Liver (tissue), 9 donors: ENCODE data around the gene LMTK2. TPM values are rescaled to one million over a fixed set of nuclear protein-coding genes. Genes with fewer than 3 reads are reported as not detected.

Experiments used
- DNase-seq: peaks from one replicate; pipeline ENCODE4 v3.0.0-alpha.2; 2017; ENCODE audit warnings: low spot score
- H3K27ac ChIP-seq, 2 donors: one replicate each; pipeline ENCODE4 v1.7.0; 2013; ENCODE audit warnings: inconsistent platforms in 2 of 2, low read length in 2 of 2, control low read depth in 1 of 2, low read depth in 1 of 2, mild to moderate bottlenecking in 1 of 2
- H3K27me3 ChIP-seq, 4 donors: one replicate each; pipeline versions ENCODE4 v1.6.1 to v1.7.0; 2013; ENCODE audit warnings: low read length in 3 of 4, inconsistent platforms in 1 of 4, mild to moderate bottlenecking in 1 of 4, moderate library complexity in 1 of 4; ENCODE audit not compliant: control insufficient read depth in 4 of 4, insufficient read depth in 4 of 4
- H3K36me3 ChIP-seq, 4 donors: one replicate each; pipeline versions ENCODE4 v1.6.1 to v1.7.0; 2013; ENCODE audit warnings: low read length in 3 of 4, mild to moderate bottlenecking in 3 of 4, low read depth in 1 of 4, moderate library complexity in 1 of 4; ENCODE audit not compliant: control insufficient read depth in 4 of 4, insufficient read depth in 3 of 4
- H3K4me1 ChIP-seq, 4 donors: one replicate each; pipeline versions ENCODE4 v1.6.1 to v1.7.0; 2013; ENCODE audit warnings: low read length in 3 of 4, mild to moderate bottlenecking in 3 of 4, moderate library complexity in 1 of 4; ENCODE audit not compliant: control insufficient read depth in 4 of 4, insufficient read depth in 4 of 4
- H3K4me3 ChIP-seq, 3 donors: one replicate each; pipeline versions ENCODE4 v1.6.1 to v1.7.0; 2013; ENCODE audit warnings: low read length in 3 of 3, control low read depth in 1 of 3, low read depth in 1 of 3, mild to moderate bottlenecking in 1 of 3
- H3K9ac ChIP-seq, 2 donors: one replicate each; pipeline ENCODE4 v1.7.0; 2013; ENCODE audit warnings: low read length in 2 of 2, mild to moderate bottlenecking in 2 of 2, moderate library complexity in 2 of 2, control low read depth in 1 of 2, low read depth in 1 of 2
- H3K9me3 ChIP-seq, 4 donors: one replicate each; pipeline versions ENCODE4 v1.6.1 to v1.7.0; 2013; ENCODE audit warnings: low read length in 3 of 4; ENCODE audit not compliant: control insufficient read depth in 4 of 4
- ATF3 ChIP-seq: IDR thresholded peaks from 2 replicates; pipeline ENCODE4 v1.6.1; 2016; ENCODE audit warnings: antibody characterized with exemption
- CTCF ChIP-seq: fragments of 150-350 bp; IDR thresholded peaks from 2 replicates; pipeline ENCODE4 v1.5.1; 2017; ENCODE audit warnings: improper control_type of control experiment, low read depth, low read length; ENCODE audit not compliant: missing input control
- EGR1 ChIP-seq, 2 donors: IDR thresholded peaks; 2 replicates each; pipeline ENCODE4 v1.6.1; 2016 to 2018; ENCODE audit warnings: antibody characterized with exemption in 2 of 2, low read depth in 2 of 2
- FOXA1 ChIP-seq: IDR thresholded peaks from 2 replicates; pipeline ENCODE4 v1.6.1; 2016; ENCODE audit warnings: antibody characterized with exemption
- FOXA2 ChIP-seq: IDR thresholded peaks from 2 replicates; pipeline ENCODE4 v1.6.1; 2016; ENCODE audit warnings: antibody characterized with exemption
- GABPA ChIP-seq, 2 donors: IDR thresholded peaks in 1 of 2; conservative IDR thresholded peaks in 1 of 2; 2 replicates each; pipeline ENCODE4 v1.6.1; 2016; ENCODE audit warnings: antibody characterized with exemption in 2 of 2, mild to moderate bottlenecking in 1 of 2, moderate library complexity in 1 of 2
- HNF4A ChIP-seq, 2 donors: conservative IDR thresholded peaks; 2 replicates each; pipeline ENCODE4 v1.6.1; 2016; ENCODE audit warnings: antibody characterized with exemption in 2 of 2, mild to moderate bottlenecking in 2 of 2
- HNF4G ChIP-seq: IDR thresholded peaks from 2 replicates; pipeline ENCODE4 v1.6.1; 2016; ENCODE audit warnings: antibody characterized with exemption
- JUND ChIP-seq, 2 donors: IDR thresholded peaks; 2 replicates each; pipeline ENCODE4 v1.6.1; 2016; ENCODE audit warnings: antibody characterized with exemption in 2 of 2
- MAX ChIP-seq: IDR thresholded peaks from 2 replicates; pipeline ENCODE4 v1.6.1; 2016; ENCODE audit warnings: antibody characterized with exemption
- NR2F2 ChIP-seq: IDR thresholded peaks from 2 replicates; pipeline ENCODE4 v1.6.1; 2016; ENCODE audit warnings: antibody characterized with exemption
- RAD21 ChIP-seq, 2 donors: IDR thresholded peaks; 2 replicates each; pipeline ENCODE4 v1.6.1; 2016; ENCODE audit warnings: antibody characterized with exemption in 2 of 2, mild to moderate bottlenecking in 2 of 2
- REST ChIP-seq: IDR thresholded peaks from 2 replicates; pipeline ENCODE4 v1.6.1; 2016; ENCODE audit warnings: antibody characterized with exemption, mild to moderate bottlenecking
- RXRA ChIP-seq, 2 donors: IDR thresholded peaks; 2 replicates each; pipeline ENCODE4 v1.6.1; 2017 to 2018; ENCODE audit warnings: antibody characterized with exemption in 2 of 2, mild to moderate bottlenecking in 1 of 2
- SP1 ChIP-seq: IDR thresholded peaks from 2 replicates; pipeline ENCODE4 v1.6.1; 2018; ENCODE audit warnings: antibody characterized with exemption, mild to moderate bottlenecking
- TAF1 ChIP-seq: conservative IDR thresholded peaks from 2 replicates; pipeline ENCODE4 v1.6.1; 2016; ENCODE audit warnings: antibody characterized with exemption, mild to moderate bottlenecking
- YY1 ChIP-seq: IDR thresholded peaks from 2 replicates; pipeline ENCODE4 v1.6.1; 2016; ENCODE audit warnings: antibody characterized with exemption, mild to moderate bottlenecking
- ZBTB33 ChIP-seq: IDR thresholded peaks from 2 replicates; pipeline ENCODE4 v1.6.1; 2016; ENCODE audit warnings: antibody characterized with exemption
- WGBS: extraction: QIAGEN DNeasy Blood & Tissue Kit; methylation state at CpG from one replicate; pipeline ENCODE4 v1.1.7; 2013; 5-methylcytosine and 5-hydroxymethylcytosine counted together
- polyA plus RNA-seq, 2 donors: library from polyadenylated mRNA; stranded (reverse) in 1 of 2; unstranded in 1 of 2; fragments of 200-250 nt in 1 of 2; fragments of >200 nt in 1 of 2; fragmentation: Nextera tagmentation in 1 of 2; extraction: Ambion mirVana in 1 of 2; gene quantifications; one replicate each; pipeline versions ENCODE4 v1.2.1 to v1.2.3, GENCODE V29; 2013 to 2015
- total RNA-seq, 2 donors: library from RNA; depleted of rRNA; stranded (reverse); fragments of >200 nt; gene quantifications; one replicate each; pipeline ENCODE4 v1.2.3, GENCODE V29; 2014
- donor health status: healthy.
- donor health status: healthy.
- donor health status: healthy.
- donor health status: healthy.
- donor health status: healthy.

Gene LMTK2
- total and polyA plus RNA-seq, 4 donors = 3.1 to 14.3 (median 9.0) TPM

- H3K4me1 ChIP-seq = no peaks in the 10 kb centered on the region
- 95% methylated on average over 5 of the region's 5 CpGs for WGBS
- H3K27ac ChIP-seq = no peak overlapping the region
- no peak overlapping the region for H3K9ac ChIP-seq
- H3K36me3 ChIP-seq = peaks cover 7 to 22% (median 7%) of the 10 kb centered on the region in 4 donors
- H3K27me3 ChIP-seq = no peaks in the 10 kb centered on the region
- DNase-seq = no peak
- H3K4me3 ChIP-seq = no peak overlapping the region
- no peaks in the 10 kb centered on the region for H3K9me3 ChIP-seq
- no peak for TF ChIP-seq EGR1 (IDR thresholded peaks at IDR 0.05; ENCODE audit: low read depth in 2 of 2)
- TF ChIP-seq FOXA1 = no peak
- TF ChIP-seq NR2F2 = no peak
- TF ChIP-seq ZBTB33 = no peak
- no peak for TF ChIP-seq REST
- TF ChIP-seq RAD21 (IDR thresholded peaks at IDR 0.05) = no peak
- TF ChIP-seq YY1 = no peak
- no peak for TF ChIP-seq JUND (IDR thresholded peaks at IDR 0.05)
- TF ChIP-seq MAX = no peak
- TF ChIP-seq RXRA (IDR thresholded peaks at IDR 0.05) = no peak
- TF ChIP-seq SP1 = no peak
- no peak for TF ChIP-seq TAF1
These were observed 92.5 kb downstream of the LMTK2 start for GRCh38 chr7:98199131-98199530.

GRCh38 chr7:98200364-98200763 lies 93.7 kb downstream of the LMTK2 start:
- H3K9ac ChIP-seq = no peak overlapping the region
- DNase-seq = no peak
- no peaks in the 10 kb centered on the region for H3K4me1 ChIP-seq
- no peak overlapping the region for H3K27ac ChIP-seq
- H3K36me3 ChIP-seq = peaks cover 2 to 20% (median 5%) of the 10 kb centered on the region in 4 donors
- H3K27me3 ChIP-seq = no peaks in the 10 kb centered on the region
- no peaks in the 10 kb centered on the region for H3K9me3 ChIP-seq
- TF ChIP-seq FOXA2 = no peak
- TF ChIP-seq EGR1 (IDR thresholded peaks at IDR 0.05; ENCODE audit: low read depth in 2 of 2) = no peak
- no peak for TF ChIP-seq SP1
- TF ChIP-seq HNF4A (conservative IDR thresholded peaks at IDR 0.05) = no peak
- TF ChIP-seq HNF4G = no peak
- no peak for TF ChIP-seq FOXA1
- TF ChIP-seq CTCF = no peak
- no peak for TF ChIP-seq TAF1
- no peak for TF ChIP-seq ZBTB33
- no peak for TF ChIP-seq REST
- no peak for TF ChIP-seq MAX
- no peak for TF ChIP-seq GABPA (IDR thresholded peaks at IDR 0.05 in 1 of 2, conservative IDR thresholded peaks at IDR 0.05 in 1 of 2)
- TF ChIP-seq YY1 = no peak
- TF ChIP-seq RXRA (IDR thresholded peaks at IDR 0.05) = no peak
- TF ChIP-seq ATF3 = no peak
- no peak for TF ChIP-seq JUND (IDR thresholded peaks at IDR 0.05)
- no peak for TF ChIP-seq RAD21 (IDR thresholded peaks at IDR 0.05)
- no peak for TF ChIP-seq NR2F2
- H3K4me3 ChIP-seq = no peak overlapping the region
- 92% methylated on average over 6 of the region's 6 CpGs for WGBS
